ENCODE results near the gene SMIM38. TPM values are rescaled to one million over a fixed set of nuclear protein-coding genes. Genes with fewer than 3 reads are reported as not detected.

Gene SMIM38
- total and polyA plus RNA-seq, 2 experiments from 2014 or later: 0.38 TPM; not detected in 1

DNA sequence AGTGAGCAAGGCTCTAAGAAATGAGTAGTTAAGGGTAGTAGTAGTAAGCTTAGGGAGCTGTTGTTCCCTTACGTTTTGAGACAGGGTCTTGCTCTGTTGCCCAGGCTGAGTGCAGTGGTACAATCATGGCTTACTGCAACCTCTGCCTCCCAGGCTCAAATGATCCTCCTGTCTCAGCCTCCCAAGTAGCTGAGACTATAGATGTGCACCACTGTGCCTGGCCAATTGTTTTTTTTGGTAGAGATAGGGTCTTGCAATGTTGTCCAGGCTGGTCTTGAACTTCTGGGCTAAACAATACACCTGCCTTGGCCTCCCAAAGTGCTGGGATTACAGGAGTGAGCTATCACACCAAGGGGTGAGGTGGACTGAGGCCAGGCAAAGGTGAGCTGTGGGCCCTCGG lies 10.0 kb downstream of the SMIM38 start:
- no peaks in the 10 kb centered on the region; the same call in 2 of the 3 replicates for H3K4me1 Mint-ChIP-seq
- Histone ChIP-seq H3K4me2 (no peak overlapping the region), H3K4me1 (ENCODE audit: insufficient read depth) (no peaks in the 10 kb centered on the region; the same call in 1 of the 2 replicates), H3K79me2 (replicated peaks; ENCODE audit: insufficient read depth) (no peaks in the 10 kb centered on the region), H3K4me3 (no peak overlapping the region), H3F3A (replicated peaks; ENCODE audit: low read depth) (no peaks in the 10 kb centered on the region), H3K36me3 (ENCODE audit: insufficient read depth) (no peaks in the 10 kb centered on the region), H3K27ac (ENCODE audit: low read depth) (no peak overlapping the region), H4K20me1 (replicated peaks; ENCODE audit: insufficient read depth) (no peaks in the 10 kb centered on the region), H3K27me3 (ENCODE audit: insufficient read depth) (no peaks in the 10 kb centered on the region), H3K9me2 (ENCODE audit: insufficient read depth) (no peaks in the 10 kb centered on the region), H2AFZ (no peak overlapping the region)
- peaks cover 11% of the 10 kb centered on the region for H3K27me3 Mint-ChIP-seq (ENCODE audit: insufficient read depth, low read depth, poor library complexity)
- peaks cover 3% of the 10 kb centered on the region; the same call in 2 of the 3 replicates for H3K36me3 Mint-ChIP-seq (ENCODE audit: low read depth)
- no peak overlapping the region for H3K27ac Mint-ChIP-seq
- H3K9me3 Mint-ChIP-seq: peaks cover 14% of the 10 kb centered on the region
- DNase-seq (ENCODE audit: low spot score) (no peak), ATAC-seq (no peak)
- H3K4me3 Mint-ChIP-seq: no peak overlapping the region
- TF ChIP-seq POLR2AphosphoS5 (IDR thresholded peaks at IDR 0.05; ENCODE audit: low read depth): no peak
- no peak for TF ChIP-seq STAT1 (IDR thresholded peaks at IDR 0.05; ENCODE audit: unreplicated experiment)
- no peak for TF ChIP-seq NANOG (IDR thresholded peaks at IDR 0.05; ENCODE audit: borderline replicate concordance)
- TF ChIP-seq, protein P1, sequence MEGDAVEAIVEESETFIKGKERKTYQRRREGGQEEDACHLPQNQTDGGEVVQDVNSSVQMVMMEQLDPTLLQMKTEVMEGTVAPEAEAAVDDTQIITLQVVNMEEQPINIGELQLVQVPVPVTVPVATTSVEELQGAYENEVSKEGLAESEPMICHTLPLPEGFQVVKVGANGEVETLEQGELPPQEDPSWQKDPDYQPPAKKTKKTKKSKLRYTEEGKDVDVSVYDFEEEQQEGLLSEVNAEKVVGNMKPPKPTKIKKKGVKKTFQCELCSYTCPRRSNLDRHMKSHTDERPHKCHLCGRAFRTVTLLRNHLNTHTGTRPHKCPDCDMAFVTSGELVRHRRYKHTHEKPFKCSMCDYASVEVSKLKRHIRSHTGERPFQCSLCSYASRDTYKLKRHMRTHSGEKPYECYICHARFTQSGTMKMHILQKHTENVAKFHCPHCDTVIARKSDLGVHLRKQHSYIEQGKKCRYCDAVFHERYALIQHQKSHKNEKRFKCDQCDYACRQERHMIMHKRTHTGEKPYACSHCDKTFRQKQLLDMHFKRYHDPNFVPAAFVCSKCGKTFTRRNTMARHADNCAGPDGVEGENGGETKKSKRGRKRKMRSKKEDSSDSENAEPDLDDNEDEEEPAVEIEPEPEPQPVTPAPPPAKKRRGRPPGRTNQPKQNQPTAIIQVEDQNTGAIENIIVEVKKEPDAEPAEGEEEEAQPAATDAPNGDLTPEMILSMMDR (conservative IDR thresholded peaks at IDR 0.05; ENCODE audit: low read depth in 2 of 2): no peak
- TF ChIP-seq, protein P2, sequence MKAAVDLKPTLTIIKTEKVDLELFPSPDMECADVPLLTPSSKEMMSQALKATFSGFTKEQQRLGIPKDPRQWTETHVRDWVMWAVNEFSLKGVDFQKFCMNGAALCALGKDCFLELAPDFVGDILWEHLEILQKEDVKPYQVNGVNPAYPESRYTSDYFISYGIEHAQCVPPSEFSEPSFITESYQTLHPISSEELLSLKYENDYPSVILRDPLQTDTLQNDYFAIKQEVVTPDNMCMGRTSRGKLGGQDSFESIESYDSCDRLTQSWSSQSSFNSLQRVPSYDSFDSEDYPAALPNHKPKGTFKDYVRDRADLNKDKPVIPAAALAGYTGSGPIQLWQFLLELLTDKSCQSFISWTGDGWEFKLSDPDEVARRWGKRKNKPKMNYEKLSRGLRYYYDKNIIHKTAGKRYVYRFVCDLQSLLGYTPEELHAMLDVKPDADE (IDR thresholded peaks at IDR 0.05): no peak
- no peak for TF ChIP-seq JUNB (IDR thresholded peaks at IDR 0.05; ENCODE audit: unreplicated experiment)
- TF ChIP-seq, protein P3, sequence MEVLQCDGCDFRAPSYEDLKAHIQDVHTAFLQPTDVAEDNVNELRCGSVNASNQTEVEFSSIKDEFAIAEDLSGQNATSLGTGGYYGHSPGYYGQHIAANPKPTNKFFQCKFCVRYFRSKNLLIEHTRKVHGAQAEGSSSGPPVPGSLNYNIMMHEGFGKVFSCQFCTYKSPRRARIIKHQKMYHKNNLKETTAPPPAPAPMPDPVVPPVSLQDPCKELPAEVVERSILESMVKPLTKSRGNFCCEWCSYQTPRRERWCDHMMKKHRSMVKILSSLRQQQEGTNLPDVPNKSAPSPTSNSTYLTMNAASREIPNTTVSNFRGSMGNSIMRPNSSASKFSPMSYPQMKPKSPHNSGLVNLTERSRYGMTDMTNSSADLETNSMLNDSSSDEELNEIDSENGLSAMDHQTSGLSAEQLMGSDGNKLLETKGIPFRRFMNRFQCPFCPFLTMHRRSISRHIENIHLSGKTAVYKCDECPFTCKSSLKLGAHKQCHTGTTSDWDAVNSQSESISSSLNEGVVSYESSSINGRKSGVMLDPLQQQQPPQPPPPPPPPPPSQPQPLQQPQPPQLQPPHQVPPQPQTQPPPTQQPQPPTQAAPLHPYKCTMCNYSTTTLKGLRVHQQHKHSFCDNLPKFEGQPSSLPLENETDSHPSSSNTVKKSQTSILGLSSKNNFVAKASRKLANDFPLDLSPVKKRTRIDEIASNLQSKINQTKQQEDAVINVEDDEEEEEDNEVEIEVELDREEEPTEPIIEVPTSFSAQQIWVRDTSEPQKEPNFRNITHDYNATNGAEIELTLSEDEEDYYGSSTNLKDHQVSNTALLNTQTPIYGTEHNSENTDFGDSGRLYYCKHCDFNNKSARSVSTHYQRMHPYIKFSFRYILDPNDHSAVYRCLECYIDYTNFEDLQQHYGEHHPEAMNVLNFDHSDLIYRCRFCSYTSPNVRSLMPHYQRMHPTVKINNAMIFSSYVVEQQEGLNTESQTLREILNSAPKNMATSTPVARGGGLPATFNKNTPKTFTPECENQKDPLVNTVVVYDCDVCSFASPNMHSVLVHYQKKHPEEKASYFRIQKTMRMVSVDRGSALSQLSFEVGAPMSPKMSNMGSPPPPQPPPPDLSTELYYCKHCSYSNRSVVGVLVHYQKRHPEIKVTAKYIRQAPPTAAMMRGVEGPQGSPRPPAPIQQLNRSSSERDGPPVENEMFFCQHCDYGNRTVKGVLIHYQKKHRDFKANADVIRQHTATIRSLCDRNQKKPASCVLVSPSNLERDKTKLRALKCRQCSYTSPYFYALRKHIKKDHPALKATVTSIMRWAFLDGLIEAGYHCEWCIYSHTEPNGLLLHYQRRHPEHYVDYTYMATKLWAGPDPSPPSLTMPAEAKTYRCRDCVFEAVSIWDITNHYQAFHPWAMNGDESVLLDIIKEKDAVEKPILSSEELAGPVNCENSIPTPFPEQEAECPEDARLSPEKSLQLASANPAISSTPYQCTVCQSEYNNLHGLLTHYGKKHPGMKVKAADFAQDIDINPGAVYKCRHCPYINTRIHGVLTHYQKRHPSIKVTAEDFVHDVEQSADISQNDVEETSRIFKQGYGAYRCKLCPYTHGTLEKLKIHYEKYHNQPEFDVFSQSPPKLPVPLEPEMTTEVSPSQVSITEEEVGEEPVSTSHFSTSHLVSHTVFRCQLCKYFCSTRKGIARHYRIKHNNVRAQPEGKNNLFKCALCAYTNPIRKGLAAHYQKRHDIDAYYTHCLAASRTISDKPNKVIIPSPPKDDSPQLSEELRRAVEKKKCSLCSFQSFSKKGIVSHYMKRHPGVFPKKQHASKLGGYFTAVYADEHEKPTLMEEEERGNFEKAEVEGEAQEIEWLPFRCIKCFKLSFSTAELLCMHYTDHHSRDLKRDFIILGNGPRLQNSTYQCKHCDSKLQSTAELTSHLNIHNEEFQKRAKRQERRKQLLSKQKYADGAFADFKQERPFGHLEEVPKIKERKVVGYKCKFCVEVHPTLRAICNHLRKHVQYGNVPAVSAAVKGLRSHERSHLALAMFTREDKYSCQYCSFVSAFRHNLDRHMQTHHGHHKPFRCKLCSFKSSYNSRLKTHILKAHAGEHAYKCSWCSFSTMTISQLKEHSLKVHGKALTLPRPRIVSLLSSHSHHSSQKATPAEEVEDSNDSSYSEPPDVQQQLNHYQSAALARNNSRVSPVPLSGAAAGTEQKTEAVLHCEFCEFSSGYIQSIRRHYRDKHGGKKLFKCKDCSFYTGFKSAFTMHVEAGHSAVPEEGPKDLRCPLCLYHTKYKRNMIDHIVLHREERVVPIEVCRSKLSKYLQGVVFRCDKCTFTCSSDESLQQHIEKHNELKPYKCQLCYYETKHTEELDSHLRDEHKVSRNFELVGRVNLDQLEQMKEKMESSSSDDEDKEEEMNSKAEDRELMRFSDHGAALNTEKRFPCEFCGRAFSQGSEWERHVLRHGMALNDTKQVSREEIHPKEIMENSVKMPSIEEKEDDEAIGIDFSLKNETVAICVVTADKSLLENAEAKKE (CRISPR knock-in tag; IDR thresholded peaks at IDR 0.05): no peak
- no peak for TF ChIP-seq ZNF114 (CRISPR knock-in tag; IDR thresholded peaks at IDR 0.05)
- no peak for TF ChIP-seq EZH2phosphoT487 (IDR thresholded peaks at IDR 0.05; ENCODE audit: unreplicated experiment)
- TF ChIP-seq ZNF331 (CRISPR knock-in tag; IDR thresholded peaks at IDR 0.05; ENCODE audit: low read depth): no peak
- no peak for TF ChIP-seq EZH2 (IDR thresholded peaks at IDR 0.05; ENCODE audit: low read depth, unreplicated experiment)
- TF ChIP-seq, protein P4, sequence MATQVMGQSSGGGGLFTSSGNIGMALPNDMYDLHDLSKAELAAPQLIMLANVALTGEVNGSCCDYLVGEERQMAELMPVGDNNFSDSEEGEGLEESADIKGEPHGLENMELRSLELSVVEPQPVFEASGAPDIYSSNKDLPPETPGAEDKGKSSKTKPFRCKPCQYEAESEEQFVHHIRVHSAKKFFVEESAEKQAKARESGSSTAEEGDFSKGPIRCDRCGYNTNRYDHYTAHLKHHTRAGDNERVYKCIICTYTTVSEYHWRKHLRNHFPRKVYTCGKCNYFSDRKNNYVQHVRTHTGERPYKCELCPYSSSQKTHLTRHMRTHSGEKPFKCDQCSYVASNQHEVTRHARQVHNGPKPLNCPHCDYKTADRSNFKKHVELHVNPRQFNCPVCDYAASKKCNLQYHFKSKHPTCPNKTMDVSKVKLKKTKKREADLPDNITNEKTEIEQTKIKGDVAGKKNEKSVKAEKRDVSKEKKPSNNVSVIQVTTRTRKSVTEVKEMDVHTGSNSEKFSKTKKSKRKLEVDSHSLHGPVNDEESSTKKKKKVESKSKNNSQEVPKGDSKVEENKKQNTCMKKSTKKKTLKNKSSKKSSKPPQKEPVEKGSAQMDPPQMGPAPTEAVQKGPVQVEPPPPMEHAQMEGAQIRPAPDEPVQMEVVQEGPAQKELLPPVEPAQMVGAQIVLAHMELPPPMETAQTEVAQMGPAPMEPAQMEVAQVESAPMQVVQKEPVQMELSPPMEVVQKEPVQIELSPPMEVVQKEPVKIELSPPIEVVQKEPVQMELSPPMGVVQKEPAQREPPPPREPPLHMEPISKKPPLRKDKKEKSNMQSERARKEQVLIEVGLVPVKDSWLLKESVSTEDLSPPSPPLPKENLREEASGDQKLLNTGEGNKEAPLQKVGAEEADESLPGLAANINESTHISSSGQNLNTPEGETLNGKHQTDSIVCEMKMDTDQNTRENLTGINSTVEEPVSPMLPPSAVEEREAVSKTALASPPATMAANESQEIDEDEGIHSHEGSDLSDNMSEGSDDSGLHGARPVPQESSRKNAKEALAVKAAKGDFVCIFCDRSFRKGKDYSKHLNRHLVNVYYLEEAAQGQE (IDR thresholded peaks at IDR 0.05; ENCODE audit: unreplicated experiment): no peak
- no peak for TF ChIP-seq CREB1 (CRISPR knock-in tag; IDR thresholded peaks at IDR 0.05; ENCODE audit: low read depth)

Data from GM23338 (cell line).